Uterus (tissue), 2 donors: ENCODE data around the gene HVCN1.

Source experiments
- POLR2A ChIP-seq, 2 donors: fragments of 450-650 bp; IDR thresholded peaks; one replicate each; pipeline ENCODE4 v1.6.1; 2016; ENCODE audit warnings: antibody characterized with exemption in 2 of 2, mild to moderate bottlenecking in 1 of 2, moderate library complexity in 1 of 2
- TF ChIP-seq, protein P1 (sequence below), 4 experiments: fragments of 200-600 bp in 2 of 4; fragments of 450-650 bp in 2 of 4; sonication (generic) in 2 of 4; IDR thresholded peaks; one replicate each; pipeline ENCODE4 v1.5.1; 2016 to 2019; ENCODE audit warnings: antibody characterized with exemption in 4 of 4, mild to moderate bottlenecking in 2 of 4, moderate library complexity in 1 of 4

DNA sequence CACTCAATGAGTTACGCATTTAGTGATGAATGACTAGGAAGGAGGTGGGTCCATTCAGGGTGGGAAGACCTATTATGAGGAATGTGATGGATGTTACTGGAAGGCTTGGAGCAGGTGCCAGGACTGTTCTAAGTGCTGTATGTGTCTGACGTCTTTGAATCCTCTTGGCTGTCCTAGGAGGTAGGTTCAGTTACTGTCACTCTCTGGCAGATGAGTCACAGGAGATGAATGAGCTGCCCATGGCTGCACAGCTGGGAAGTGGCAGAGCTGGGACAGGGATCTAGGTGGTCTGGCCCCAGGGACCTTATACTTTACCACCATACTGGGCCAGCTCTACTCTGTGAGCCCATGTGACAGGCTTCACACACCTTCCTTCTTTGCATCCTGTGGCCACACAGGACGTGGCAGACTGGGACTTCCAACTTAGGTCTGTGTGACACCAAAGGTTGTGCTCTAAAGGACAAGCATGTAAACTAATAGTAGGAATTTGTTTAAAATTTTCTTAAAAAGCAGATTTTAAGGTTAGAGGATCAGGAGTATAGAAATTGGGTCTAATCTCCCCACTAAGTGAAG, 51.0 kb downstream of the HVCN1 start:
- TF ChIP-seq POLR2A (IDR thresholded peaks at IDR 0.05): no peak
- TF ChIP-seq, protein P1, sequence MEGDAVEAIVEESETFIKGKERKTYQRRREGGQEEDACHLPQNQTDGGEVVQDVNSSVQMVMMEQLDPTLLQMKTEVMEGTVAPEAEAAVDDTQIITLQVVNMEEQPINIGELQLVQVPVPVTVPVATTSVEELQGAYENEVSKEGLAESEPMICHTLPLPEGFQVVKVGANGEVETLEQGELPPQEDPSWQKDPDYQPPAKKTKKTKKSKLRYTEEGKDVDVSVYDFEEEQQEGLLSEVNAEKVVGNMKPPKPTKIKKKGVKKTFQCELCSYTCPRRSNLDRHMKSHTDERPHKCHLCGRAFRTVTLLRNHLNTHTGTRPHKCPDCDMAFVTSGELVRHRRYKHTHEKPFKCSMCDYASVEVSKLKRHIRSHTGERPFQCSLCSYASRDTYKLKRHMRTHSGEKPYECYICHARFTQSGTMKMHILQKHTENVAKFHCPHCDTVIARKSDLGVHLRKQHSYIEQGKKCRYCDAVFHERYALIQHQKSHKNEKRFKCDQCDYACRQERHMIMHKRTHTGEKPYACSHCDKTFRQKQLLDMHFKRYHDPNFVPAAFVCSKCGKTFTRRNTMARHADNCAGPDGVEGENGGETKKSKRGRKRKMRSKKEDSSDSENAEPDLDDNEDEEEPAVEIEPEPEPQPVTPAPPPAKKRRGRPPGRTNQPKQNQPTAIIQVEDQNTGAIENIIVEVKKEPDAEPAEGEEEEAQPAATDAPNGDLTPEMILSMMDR (IDR thresholded peaks at IDR 0.05): no peak
